HFF-Myc (cell line): Measurements from ENCODE around the gene SLC28A1.

ENCODE experiments used
- DNase-seq: peaks from one replicate; pipeline ENCODE4 v3.0.0-alpha.2; 2011; ENCODE audit warnings: low read depth; ENCODE audit errors: extremely low read depth
- H3K4me3 ChIP-seq: replicated peaks from 2 replicates; pipeline ENCODE4 v1.5.1; 2011; ENCODE audit warnings: low read depth, mild to moderate bottlenecking, control low read depth, low read length
- CTCF ChIP-seq: IDR thresholded peaks from 2 replicates; pipeline ENCODE4 v1.5.1; 2012; ENCODE audit warnings: mild to moderate bottlenecking, low read depth, low read length, control low read depth; ENCODE audit errors: missing control alignments

The SLC28A1 gene

GRCh38 chr15:84898761-84899160, 14.3 kb downstream of the SLC28A1 start:
- no peak for TF ChIP-seq CTCF
- DNase-seq: no peak
- H3K4me3 ChIP-seq: no peak overlapping the region

GRCh38 chr15:84899750-84900149, 15.3 kb downstream of the SLC28A1 start:
- TF ChIP-seq CTCF: no peak

GRCh38 chr15:84901540-84901939, 17.1 kb downstream of the SLC28A1 start:
- TF ChIP-seq CTCF: no peak
- DNase-seq: no peak
- no peak overlapping the region for H3K4me3 ChIP-seq

More at GRCh38 chr15:84899750-84900149, 15.3 kb downstream of the SLC28A1 start:
- H3K4me3 ChIP-seq: no peak overlapping the region
- no peak for DNase-seq

GRCh38 chr15:84903751-84904150, 19.3 kb downstream of the SLC28A1 start:
- no peak for DNase-seq
- TF ChIP-seq CTCF: no peak
- H3K4me3 ChIP-seq: no peak overlapping the region

- TF ChIP-seq CTCF: no peak
- no peak overlapping the region for H3K4me3 ChIP-seq
- DNase-seq: no peak
Measured at GRCh38 chr15:84904419-84904818, 20.0 kb downstream of the SLC28A1 start.

GRCh38 chr15:84905016-84905916, 20.8 kb downstream of the SLC28A1 start:
- no peak for TF ChIP-seq CTCF
- no peak for DNase-seq
- H3K4me3 ChIP-seq: no peak overlapping the region
